Hematopoietic multipotent progenitor cell treated with erythropoietin and hydrocortisone succinate and interleukin-3 and kit ligand, for 4 days (in vitro differentiated cells): ENCODE results near the gene NAA60.

Experiments used
- DNase-seq: peaks from one replicate; pipeline ENCODE4 v3.0.0-alpha.2; 2015

The NAA60 gene

DNA sequence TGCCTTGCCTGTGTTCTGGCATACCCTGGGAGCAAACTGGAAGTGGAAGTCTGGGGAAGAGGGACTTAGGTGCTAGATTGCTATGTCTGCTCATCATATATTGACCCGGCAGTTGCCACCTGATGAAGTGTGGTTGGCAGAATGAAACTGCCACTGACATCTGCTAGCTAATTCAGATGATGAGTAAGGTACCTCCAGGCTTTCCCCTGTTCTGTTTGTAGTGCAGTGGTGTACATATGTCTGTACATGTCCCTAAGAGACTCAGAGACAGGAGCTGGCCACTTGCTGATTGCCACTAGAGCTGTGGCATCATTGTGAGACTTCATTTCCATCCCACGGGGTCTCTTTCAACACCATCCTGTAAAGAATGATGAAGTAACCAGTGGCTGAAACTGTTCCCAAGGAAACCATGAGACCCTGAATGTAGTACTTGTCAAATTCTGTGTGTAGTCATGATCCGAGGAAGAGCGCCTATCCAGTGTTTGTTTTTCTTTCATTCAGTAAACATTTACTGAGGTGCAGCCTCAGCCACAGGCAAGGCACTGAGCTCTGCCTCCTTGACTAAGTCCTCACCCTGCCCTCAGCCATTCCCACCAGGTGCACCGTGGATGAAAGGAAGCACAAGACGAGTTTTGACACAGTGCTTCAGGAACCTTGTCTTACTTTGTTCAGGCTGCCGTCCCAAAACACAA lies 70.6 kb downstream of the NAA60 start:
- no peak for DNase-seq

DNA sequence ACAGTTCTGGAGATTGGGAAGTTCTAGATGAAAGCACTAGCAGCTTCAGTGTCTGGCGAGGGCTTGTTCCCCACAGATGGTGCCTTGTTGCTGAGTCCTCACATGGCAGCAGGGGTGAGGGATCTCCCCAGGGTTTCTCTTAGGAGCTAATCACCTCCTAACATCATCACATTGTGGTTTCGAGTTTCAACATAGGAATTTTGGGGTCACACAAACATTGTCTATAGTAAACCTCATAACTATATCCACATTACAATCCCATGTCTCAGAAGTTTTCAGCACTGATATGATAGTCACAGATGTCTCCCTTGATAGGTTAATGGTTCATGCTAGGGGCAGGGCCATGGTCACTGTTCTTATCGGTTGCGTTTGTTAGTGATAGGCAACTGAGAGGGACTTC lies 71.1 kb downstream of the NAA60 start:
- DNase-seq, result peak; percentile 43

DNA sequence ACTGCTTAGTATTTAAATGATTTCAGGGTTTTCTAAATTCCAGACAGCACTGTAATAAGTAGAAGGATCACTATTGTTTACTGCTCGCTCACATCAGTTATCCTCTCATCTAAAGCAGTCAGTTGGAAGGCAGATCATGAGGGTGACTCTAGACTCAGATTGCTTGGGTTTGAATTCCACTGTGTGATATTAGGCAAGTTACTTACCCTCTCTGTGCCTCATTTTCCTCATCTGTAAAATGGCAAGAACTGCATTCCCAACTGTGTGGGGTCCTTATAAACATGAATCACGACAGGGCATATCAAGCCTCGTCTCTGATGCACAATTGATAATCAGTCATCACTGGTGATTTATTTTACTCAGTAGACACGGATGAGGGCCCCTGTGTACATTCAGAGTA lies 72.4 kb downstream of the NAA60 start:
- no peak for DNase-seq

DNA sequence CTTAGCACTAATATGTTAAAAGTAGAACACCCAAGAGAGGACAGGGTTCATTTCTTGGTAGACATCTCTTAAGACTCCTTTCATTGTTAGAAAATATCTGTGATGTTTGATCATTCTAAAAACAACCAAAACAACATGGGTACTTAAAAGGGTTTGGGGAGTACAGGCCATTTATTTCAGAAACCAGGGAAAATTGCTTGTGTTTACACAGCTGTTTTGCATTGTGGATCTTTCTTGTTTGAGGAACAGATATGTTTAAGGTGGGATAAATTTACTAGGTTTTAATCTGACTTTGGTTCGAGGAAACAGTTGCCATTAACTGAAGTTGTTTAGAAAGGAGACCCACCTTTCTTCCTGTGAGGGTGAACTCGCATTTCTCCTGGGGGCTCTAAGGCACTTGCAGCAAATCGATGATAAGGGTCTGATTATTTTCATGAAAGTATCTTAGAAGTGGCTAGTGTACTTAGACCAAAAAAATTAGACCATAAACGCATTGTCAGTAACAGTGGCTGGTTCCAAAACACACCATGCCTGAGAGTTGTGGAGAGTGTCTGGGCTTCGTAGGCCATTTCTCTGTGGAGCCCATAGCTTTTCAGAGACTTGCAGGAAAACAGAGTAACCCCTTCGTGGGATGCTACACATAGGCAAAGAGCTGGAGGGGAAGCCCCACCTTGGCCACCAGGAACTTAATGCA lies 75.0 kb downstream of the NAA60 start:
- no peak for DNase-seq

DNA sequence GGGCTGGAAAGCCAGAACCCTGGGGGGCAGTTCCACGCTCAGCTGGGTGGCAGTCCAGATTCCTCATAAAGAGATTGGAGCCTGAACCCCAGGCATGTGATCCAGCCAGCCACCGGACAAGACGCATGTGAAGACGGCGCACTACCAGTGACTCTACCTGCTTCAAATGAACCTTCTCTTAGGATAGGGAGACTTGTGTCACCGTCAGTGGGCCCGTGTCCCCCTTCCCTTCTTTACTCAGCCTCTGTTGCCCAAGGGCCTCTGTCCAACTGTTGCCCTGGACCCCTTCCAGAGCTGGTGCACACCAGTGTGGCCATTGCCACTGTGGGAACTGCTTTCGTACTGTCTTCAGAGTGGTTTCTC lies 75.5 kb downstream of the NAA60 start:
- no peak for DNase-seq

DNA sequence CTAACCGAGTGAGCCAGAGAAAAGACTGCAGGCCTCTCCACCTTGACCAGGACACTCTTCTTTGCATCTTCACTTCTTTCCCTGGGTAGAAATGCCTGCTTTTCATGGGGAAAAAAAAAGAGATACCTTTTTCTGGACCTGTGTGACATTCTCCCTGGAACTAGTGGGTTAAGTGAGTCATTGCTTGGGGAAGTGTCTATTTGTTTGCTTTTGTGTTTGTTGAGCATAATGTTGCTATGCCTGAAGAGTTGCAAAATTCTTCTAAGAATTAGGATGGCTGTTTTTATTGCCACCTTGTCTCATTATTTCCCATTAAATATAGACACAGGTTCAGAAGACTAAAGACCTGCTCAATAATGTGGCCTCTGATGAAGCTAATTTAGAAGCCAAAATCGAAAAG lies 76.1 kb downstream of the NAA60 start:
- no peak for DNase-seq

DNA sequence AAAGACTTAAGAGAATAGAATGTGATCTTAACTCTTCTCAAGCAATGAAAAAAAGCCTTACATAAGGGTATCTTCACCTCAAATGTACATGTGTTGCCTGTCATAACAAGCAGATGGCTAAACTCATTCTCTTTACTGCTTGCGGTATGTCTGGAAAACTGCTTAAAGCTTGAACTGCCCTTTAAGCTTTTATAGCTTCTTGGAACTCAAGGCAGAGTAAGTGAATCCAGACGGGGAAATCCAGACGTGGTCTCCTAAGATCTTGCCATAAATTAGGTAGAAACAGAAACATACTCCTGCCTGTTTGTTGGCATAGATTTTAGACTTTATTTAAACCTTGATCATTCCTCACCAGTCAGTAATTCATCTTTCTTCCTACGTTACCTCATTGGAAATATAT lies 76.9 kb downstream of the NAA60 start:
- DNase-seq, result no peak

DNA sequence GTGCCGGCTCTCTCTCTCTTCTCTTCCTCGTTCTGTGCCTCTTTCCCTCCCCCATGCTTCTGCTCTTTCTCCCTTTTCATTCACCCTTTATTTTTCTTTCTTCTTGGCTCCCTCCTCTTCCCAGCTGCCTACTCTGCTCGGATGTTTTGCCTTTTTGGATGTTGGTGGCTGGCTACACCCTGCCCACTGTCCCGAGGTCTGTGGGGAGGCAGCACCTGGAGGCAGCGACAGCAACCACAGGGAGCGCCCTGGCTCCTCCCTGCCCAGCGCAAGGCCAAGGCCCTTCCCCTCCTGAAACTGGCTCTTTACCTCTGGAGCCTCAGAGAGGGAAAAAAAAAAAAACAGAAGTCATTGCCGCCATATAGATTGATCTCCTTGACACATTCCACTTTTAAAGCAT lies 77.4 kb downstream of the NAA60 start:
- DNase-seq, result no peak

DNA sequence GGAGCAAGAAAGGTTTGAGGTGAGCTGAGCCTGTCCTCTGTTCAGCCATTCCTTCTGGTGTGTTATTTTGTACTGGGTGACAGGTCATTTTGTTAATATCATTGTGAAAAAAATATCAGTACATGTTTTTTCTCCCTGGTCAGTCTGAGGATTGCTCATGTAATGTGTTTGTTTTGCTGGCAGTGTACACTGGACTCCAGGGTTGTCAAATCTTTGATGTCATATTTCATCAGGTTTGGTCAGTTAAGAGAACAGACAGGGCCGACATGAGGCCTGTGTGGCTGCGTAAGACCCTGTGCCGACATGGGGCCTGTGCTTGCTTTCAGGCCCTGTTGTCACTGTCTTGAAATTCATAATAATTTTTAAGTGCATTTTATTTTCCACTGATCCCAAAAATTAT lies 79.8 kb downstream of the NAA60 start:
- no peak for DNase-seq

DNA sequence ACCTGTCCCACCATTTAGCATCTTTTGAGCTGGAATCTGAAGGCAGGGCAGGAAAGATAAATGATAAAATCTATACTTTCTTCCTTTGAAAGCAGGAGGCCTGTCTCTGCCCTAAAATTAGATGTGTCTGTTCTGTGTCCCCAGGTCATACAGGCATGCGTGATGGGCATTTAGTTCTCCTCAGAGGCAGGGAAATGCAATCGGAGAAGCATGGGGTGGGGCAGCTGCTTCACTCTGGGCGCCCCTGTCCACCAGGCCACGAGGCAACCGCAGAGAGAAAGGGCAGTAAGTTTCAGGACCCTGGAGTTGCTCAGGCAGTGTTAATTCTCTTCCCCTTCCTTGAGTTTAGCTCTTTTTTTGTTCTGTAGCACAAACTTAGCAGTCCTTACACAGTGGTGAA lies 82.5 kb downstream of the NAA60 start:
- no peak for DNase-seq

DNA sequence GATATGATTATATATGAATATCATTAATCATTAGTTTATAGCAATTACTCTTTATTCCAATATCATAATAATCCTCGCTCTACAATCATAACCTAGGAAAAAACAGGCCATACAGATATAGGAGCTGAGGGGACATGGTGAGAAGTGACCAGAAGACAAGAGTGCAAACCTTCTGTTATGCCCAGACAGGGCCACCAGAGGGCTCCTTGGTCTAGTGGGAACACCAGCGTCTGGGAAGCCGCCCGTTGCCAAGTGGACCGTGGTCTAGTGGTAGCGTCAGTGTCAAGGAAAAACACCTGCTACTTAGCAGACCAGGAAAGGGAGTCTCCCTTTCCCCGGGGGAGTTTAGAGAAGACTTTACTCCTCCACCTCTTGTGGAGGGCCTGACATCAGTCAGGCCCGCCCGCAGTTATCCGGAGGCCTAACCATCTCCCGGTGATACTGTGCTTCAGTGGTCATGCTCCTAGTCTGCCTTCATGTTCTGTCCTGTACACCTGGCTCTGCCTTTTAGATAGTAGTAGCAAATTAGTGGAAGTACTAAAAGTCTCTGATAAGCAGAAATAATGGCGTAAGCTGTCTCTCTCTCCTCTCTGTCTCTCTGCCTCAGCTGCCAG lies 83.8 kb downstream of the NAA60 start:
- peak; percentile 78 for DNase-seq

DNA sequence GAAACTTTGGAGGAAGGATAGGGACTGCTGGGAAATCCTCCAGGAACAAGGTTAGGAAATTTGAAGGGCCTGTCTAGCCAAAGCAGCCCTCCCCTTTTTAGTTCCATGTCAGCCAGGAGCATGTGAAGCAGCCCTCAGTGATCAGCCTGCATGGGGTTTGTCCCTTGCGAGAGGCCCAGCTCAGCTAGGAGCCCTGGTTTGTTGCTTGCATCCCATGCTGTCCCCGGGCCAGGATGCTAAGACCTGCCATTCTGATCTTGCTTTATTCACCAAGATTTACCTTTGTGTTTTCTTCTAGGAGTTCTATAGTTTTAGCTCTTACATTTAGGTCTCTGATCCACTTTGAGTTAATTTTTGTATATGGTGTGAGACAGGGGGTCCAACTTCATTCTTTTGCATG lies 84.9 kb downstream of the NAA60 start:
- no peak for DNase-seq

DNA sequence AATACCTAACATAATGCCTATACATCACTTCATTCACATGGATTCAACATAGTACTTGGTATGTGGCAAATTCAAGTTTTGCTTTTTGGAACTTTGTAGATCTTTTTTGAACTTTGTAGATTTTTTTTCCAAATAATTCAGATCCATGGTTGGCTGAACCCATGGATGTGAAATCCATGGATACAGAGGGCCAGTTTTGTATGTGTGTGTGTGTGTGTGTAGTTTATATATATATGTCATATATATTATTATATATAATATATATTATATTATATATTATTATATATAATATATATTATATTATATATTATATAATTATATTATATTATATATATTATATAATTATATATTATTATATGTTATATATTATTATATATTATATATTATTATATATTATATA lies 85.7 kb downstream of the NAA60 start:
- no peak for DNase-seq

DNA sequence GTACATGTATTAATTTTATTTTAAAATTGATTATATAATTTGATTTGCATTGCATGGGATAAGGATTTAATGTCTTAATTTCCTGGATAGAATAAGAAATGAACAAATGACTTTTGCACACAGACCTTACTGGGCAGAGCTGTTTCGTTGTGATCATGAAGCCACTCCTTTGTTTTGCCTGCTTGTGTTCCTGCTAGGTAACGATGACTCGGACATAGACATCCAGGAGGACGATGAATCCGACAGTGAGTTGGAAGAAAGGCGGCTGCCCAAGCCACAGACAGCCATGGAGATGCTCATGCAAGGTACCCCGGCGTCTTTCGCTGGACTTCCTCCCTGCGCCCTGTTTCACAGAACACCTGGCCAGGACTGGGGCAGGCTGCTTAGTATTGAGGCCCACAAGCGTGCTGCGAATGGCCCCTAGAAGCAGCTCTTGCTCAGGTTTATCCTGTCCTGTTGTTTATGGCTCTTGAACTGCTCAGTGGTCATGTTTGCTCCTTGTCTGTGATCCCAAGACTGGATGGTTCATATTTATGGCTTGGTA lies 87.0 kb downstream of the NAA60 start:
- DNase-seq, result no peak

DNA sequence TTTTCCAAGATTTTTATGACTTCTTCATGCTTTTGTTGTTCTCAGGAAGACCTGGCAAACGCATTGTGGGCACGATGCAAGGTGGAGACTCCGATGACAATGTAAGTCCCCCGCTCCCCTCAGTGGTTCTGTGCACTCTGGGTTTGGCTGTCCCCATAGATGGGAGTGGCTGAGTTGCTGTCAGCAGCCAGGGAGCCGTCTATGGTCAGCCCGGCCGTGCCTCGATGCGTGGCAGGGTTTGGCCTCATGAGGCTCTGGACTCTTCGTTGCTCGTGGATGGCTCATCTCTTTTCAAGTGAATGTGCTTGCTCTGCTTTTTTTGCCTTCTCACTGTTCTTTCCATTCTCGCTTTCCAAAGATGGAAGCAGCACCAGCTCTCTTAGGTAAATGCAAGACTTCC lies 89.3 kb downstream of the NAA60 start:
- DNase-seq, result no peak

DNA sequence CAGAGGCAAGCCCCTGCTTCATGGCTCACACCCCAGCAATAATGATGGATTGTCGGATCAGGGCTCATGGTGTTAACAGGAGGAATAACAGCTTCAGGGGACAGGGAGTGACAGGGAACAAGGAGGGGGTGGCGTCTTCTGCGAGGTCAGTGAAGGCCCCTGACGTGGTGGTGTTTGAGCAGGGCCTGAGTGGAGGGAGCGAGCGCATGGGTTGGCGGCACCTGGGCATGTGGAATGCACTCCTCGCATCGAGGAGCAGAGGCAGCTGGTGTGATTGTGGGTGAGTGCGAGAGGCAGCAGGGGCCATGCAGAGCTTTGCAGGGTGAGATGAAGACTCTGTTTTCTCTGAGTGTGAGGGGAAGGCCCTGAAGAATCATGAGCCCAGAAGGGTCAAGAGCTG lies 90.6 kb downstream of the NAA60 start:
- no peak for DNase-seq

DNA sequence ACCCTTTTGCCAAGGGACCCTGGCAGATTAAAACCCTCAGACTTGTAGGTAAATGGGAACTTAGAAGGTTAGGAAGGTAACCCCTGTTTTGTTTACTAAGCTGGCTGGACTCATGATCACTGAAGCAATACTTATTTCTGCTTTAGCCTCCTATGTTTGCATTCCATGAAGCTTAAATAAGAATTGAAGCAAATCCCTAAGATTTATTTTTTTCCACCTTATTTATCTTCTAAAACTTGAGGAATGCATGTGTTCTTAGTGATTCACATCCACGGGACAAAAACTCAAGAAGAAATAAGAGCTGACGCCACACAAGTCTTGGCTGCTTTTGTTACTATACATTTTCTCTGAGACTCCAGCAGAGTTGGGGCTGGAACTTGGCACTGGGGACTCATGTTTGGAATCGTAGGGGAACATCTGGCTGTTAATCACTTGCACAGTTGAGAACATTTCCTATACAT lies 92.8 kb downstream of the NAA60 start:
- no peak for DNase-seq
